NCI-H510A (cell line): ENCODE measurements around the gene HMOX2.

Experiments
- DNase-seq: peaks from one replicate; lab custom pipeline; 2025; lab: John Stamatoyannopoulos, UW

HMOX2 gene

DNA sequence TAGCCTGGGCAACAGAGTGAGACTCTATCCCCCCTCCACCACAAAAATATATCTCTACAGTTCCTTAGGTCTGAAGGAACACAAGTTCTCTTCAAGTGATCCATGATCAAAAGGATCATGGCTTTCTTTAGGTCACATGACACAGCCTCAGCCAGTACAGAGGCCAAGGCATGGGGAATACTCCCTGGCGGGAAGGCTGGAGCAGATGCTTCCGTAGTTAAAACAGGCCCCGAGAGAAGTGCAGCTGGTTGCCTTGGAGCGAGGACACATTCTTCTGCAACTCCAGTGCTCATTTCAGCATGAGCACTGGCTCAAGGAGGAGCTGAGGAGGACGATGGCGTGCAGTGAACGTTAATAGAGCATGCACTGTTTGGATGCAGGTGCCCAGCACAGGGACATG, 48.9 kb downstream of the HMOX2 start:
- DNase-seq = no peak

DNA sequence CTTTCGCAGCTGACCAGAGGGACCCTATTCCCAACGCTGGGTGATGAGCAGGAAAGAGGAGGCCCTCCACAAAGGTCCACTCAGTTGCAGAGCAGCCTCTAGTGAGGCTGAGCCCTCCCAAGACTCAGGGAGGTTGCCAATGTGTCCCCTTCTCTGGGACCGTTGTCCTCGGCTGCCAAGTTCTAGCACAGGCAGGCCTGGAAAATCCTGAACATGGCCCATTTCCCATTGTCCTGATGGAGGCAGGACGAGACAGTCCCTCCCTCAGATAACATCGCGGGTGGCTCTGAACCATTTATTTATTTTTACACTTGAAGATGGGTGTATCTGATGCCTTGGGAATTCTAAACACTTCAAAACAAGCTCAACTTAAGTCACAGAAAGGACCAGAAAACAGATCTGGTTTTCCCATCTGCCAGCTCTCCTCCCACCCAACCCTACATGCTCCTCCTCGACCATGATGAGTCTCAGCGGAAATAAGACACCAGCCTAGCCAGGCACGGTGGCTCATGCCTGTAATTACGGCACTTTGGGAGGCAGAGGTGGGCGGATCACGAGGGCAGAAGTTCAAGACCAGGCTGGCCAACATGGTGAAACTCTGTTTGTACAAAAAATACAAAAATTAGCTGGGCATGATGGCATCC, 49.6 kb downstream of the HMOX2 start:
- no peak for DNase-seq

GRCh38 chr16:4529085-4530060, 53.2 kb downstream of the HMOX2 start:
- DNase-seq = no peak

DNA sequence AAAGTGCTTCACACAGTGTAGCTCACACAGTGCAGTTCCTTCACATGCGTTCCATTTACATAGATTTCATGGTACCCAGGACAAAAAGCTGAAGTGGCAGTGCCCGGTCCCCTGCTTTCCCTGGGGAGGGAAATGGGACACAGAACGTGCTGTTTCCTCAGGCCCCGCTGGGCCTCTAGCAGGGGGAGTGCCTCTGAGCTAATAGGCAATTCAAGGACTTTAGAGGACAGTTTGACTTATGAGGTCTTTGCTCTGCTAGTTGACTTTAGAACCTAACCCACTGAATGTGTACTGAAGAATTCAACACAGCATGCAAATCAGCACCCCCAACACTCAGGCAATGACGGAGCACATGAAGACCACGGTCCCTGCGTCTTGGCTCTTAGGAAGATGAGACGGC, 55.6 kb downstream of the HMOX2 start:
- no peak for DNase-seq

GRCh38 chr16:4532238-4532637, 56.0 kb downstream of the HMOX2 start:
- no peak for DNase-seq

DNA sequence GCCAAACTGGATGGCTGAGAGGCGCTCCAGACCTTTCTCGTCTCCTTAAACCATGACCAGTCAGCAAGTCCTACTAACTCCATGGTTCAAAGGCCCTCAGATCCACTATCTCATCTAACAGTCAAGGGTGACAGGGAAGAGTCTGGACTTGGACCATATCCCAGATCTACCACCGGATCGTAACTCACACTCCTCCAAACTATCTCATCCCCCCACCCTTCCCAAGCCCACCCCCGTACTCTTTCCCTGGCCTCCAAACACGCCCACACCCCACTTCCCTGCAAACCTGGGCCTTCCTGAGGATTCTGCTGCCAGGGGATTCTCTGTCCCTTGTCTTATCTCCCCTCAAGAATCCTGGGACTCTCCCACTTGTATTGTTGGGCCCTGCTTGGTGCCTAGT, 57.3 kb downstream of the HMOX2 start:
- DNase-seq = no peak

DNA sequence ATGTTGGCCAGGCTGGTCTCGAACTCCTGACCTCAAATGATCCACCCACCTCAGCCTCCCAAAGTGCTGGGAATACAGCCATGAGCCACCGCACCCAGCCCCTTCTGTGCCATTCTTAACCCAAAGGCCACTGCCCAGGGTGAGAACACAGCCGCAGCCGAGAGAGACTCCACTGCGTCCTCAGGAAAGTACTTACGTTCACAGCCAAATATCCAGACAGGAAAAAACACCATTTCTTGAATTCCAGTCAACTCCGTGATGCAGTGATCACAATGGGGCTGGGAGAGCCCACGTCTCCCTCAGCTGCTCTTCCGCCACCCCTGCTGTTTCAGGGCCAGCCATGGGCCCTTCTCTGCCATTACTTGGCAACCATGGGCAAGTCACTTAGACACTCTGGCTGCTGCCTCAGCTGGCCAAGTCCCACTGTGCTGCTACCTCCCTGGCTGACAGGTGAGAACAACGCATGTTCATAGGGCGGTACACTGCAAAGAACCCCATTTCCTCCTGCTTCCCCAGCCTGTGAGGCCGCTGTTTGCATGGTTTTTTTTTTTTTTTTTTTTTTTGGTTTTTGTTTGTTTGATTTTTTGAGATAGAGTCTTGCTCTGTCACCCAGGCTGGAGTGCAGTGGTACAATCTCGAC, 58.1 kb downstream of the HMOX2 start:
- no peak for DNase-seq

GRCh38 chr16:4535627-4536108, 59.5 kb downstream of the HMOX2 start:
- DNase-seq = no peak

DNA sequence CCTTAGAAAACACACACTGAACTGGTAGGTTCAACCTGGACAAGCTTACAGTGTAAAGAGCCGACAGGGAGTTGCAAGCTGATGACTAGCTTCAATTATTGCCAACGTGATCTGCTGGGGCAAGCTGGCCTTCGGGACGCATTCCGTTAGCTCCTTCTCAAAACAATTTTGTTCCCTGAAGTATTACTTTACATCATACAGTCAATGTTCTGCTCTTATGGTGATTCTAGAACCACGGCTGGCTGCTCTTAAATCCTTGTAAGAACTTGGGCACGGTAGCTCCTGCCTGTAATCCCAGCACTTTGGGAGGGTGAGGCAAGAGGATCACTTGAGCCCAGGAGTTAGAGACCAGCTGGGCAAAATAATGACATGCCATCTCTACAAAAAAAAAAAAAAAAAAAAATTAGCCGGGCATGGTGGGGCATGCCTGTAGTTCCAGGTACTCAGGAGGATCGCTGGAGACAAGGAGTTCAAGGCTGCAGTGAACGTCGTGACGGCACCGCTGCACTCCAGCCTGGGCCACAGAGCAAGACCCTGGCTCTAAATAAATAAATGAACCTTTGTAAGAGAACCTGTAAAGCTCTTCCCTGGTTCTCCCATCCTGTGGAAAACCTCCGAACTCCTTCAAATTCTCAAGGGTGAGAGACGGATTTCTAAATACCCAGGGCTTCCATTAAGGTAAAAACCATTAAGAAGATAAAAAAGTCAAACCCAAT, 60.4 kb downstream of the HMOX2 start:
- DNase-seq = no peak

DNA sequence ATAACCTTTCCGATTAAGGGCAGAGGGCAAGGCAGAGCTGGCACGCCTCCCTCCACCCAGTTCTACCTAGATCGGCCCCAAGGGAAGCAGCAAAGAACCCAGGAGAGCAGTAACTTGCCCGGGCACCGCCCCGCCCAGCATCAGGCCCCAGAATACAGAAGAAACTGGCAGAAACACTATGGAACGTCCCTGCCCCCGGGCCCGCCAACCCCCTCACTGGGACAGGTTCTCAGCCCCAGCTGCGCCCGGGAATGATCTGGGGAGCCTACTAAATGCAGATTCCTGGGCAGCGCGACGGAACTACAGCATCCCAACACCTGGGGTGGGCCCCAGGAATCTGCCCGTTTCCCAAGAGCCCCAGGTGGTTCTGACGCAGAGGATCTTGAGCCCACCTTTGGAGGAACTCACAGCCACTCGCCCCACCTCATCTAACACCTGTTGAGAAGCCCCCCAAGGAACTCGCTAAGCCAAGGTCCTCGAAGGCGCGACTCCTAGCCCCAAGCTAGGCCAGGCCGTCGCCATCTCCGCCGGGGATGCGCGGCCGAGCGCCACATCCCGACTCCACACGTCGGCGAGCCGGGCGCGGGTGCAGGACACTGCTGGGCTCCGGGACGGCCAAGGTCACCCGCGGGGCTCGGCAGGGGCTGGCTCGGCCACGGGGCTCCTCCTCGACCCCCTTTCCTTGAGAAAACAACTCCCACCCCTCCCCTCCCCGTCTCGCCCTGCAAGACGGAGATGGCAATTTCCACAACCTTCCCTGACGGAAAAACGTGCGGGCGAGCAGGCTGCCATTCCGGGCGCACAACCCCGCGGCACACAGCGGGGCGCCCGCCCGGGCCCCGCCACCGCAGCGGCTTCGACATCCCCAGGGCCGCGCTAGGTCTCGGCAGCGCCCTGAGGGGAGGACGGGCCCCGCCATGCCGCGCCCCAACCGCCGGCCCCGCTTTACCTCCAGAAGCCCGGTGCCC, 61.5 kb downstream of the HMOX2 start:
- DNase-seq = no peak

DNA sequence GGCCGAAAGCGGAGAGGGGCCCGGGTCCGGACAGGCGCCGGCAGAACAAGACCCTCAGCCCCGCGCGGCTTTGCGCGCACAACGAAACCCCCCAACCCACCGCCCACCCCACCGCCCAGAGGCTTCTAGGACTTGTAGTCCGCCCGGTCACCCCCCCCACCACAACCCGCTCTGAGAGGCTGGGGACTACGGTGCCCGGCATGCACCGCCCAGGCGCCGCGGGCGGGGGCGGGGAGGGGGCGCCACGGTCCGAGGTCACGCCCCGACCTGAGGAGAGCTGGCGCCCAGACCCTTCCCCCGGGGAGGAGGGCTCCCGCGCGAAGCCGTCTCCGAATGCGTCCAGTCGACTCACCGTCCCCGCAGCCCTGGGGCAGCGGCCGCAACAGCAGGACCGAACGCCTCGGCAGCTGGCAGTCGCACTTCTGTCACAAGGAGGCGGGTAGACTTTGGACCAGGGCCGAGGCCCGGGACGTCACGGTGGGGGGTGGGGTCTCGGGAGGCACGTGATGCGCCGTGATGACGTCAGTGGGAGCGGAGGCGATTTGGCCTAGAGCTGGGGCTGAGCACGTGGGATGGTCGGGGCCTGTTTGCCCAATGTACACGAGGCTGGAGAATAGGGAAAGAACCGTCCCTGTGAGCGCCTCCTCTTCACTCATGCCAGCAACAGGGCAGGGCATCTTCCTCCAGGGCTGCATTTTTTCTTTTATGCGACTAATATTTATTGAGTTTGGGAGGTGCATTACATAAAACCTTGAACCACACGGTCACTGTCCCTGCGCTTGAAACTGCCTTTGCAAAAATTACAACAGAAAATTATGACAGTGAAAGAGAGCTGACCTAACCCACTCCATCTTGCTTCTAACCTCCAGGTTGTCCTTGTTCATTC, 62.4 kb downstream of the HMOX2 start, which contains the start of gene CDIP1:
Gene CDIP1, minus strand, starts transcription at position 424 of the 886 bp plus-strand sequence. CDS start 24,643 bp downstream, outside the sequence.
- DNase-seq = peak; percentile 78

DNA sequence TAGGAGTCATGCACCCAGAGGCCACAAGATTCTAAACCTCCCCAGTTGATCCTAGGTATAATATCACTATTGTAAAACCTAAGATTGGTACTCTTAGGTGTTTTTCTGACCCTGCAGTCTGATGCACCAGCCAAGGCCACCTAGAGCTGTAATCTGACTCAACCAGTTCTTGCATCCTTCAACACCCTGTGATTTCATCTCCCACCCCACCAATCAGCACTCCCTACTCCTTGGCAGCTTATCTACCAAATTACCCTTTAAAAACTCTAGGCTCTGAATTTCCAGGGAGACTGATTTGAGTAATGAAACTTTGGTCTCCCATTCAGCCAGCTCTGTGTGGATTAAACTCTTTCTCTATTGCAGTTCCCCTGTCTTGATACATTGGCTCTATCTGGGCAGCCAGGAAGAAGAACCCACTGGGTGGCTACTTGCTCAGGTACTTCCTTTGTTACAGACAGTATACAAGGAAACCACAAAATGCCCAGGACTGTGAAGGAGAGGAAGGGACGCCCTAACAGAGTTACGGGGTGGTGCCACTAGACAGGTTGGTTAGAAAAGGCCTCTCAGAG, 63.6 kb downstream of the HMOX2 start:
- DNase-seq = no peak

- no peak for DNase-seq
Observed at GRCh38 chr16:4544473-4544872, 68.3 kb downstream of the HMOX2 start.

- no peak for DNase-seq
Observed at GRCh38 chr16:4548124-4548523, 71.9 kb downstream of the HMOX2 start.

DNA sequence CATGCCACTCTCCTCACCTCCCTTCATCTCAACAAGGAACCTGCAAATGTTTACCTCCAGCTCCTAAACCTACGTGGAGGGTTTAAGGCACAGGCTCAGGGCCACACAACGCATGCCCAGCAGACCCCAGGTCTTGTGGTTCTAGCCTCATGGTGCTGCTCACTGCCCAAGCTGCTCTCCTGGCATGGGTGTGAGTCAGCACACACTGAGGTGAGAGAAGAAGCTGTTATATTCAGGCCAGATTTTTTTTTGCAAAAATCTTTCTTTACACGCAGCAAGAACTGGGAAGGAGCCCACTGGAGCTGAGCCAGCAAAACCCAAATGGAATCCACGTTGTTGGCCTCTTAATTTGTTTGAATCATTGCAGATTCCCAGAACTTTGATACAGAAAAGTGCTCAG, 74.4 kb downstream of the HMOX2 start:
- DNase-seq = no peak

DNA sequence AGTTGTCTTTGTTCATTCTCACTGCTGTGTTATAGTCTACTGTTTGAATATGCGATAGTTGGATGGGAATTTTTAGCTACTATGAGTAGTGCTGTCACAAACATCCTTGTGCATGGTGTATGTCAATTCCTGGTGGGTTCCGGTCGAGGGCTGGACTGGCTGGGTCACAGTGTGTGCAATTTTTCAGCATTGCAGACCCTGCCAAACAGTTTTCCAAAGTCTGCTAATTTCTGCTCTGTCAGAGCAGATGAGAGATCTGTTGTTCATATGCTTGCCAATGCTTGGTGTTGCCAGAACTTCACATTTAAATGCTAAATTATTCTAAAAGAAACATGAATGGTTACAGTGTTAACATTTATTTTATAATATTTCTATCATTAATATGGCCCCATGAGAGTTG, 76.3 kb downstream of the HMOX2 start:
- no peak for DNase-seq

GRCh38 chr16:4556112-4556511, 79.9 kb downstream of the HMOX2 start, which contains the start of gene C16orf96:
TSS of gene C16orf96 (plus strand) at chr16:4556340. CDS start at chr16:4556490, 150 bp downstream.
- no peak for DNase-seq

- no peak for DNase-seq
Observed at GRCh38 chr16:4556580-4556979, 80.4 kb downstream of the HMOX2 start.

DNA sequence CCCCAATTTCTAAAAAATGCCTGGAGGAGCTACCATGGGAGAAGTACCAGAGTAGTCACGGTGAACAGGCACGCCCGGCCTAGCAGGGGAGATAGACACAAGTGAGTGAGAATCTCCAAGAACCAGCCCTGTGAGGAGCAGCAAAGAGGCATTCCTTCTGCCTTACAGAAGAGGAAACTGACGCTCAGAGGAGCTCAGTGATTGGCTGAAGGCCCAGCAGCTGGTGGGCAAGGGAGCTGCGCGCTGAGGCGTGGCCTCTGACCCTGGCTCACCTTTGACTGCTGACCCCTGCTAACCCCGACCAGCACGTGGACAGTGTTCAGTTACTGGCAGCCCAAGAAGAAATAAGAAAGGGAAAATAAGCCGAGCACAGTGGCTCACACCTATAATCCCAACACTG, 81.8 kb downstream of the HMOX2 start:
- DNase-seq = no peak
